Bronchial epithelial cell (primary cell): ENCODE data around the gene CCR6. TPM values are rescaled to one million over a fixed set of nuclear protein-coding genes. Genes with fewer than 3 reads are reported as not detected.

Experiments used
- DNase-seq: peaks from one replicate; pipeline ENCODE4 v3.0.0-alpha.2; 2010; ENCODE audit warnings: low read depth
- FAIRE-seq: peaks from 2 replicates; lab custom pipeline; 2011; peaks lifted over from hg19 to GRCh38; lab: Jason Lieb, UNC
- H3K27me3 ChIP-seq: 2 replicates; pipeline ENCODE4 v1.5.1; 2011; ENCODE audit warnings: low read length; ENCODE audit not compliant: control insufficient read depth, insufficient read depth
- H3K36me3 ChIP-seq: 2 replicates; pipeline ENCODE4 v1.5.1; 2011; ENCODE audit warnings: low read length; ENCODE audit not compliant: control insufficient read depth, insufficient read depth
- H3K4me3 ChIP-seq: 2 replicates; pipeline ENCODE4 v1.5.1; 2011; ENCODE audit warnings: mild to moderate bottlenecking, low read depth, low read length, control low read depth
- CTCF ChIP-seq: IDR thresholded peaks from 2 replicates; pipeline ENCODE4 v1.5.1; 2011; ENCODE audit warnings: mild to moderate bottlenecking, moderate library complexity, low read length, control low read depth, inconsistent platforms; ENCODE audit not compliant: insufficient read depth, severe bottlenecking
- total RNA-seq: library from RNA; depleted of rRNA; stranded (reverse); fragments of >200 nt; gene quantifications from 2 replicates; pipeline ENCODE4 v1.2.1, GENCODE V29; 2014

CCR6 gene
- total RNA-seq, 1 donor from 2014 or later: not detected

DNA sequence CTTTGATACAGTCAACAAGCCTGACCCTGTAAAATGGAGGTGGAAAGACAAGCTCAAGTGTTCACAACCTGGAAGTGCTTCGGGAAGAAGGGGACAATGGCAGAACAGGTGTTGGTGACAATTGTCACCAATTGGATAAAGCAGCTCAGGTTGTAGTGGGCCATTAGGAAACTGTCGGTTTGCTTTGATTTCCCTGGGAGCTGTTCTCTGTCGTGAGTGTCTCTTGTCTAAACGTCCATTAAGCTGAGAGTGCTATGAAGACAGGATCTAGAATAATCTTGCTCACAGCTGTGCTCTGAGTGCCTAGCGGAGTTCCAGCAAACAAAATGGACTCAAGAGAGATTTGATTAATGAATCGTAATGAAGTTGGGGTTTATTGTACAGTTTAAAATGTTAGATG, 15.0 kb downstream of the CCR6 start:
- H3K4me3 ChIP-seq: no peak overlapping the region
- no peak for FAIRE-seq
- no peak for TF ChIP-seq CTCF
- H3K36me3 ChIP-seq: no peaks in the 10 kb centered on the region
- H3K27me3 ChIP-seq: no peaks in the 10 kb centered on the region
- no peak for DNase-seq

- no peak overlapping the region for H3K4me3 ChIP-seq
- DNase-seq: no peak
- H3K36me3 ChIP-seq: no peaks in the 10 kb centered on the region
- no peak for TF ChIP-seq CTCF
- no peaks in the 10 kb centered on the region for H3K27me3 ChIP-seq
- FAIRE-seq: no peak
Measured at GRCh38 chr6:167139761-167140160, 16.9 kb downstream of the CCR6 start.

- no peaks in the 10 kb centered on the region for H3K36me3 ChIP-seq
- no peaks in the 10 kb centered on the region for H3K27me3 ChIP-seq
- FAIRE-seq (no peak), DNase-seq (peak; percentile 55)
- no peak for TF ChIP-seq CTCF
- H3K4me3 ChIP-seq: no peak overlapping the region
Measured at GRCh38 chr6:167140589-167141474, 17.9 kb downstream of the CCR6 start.

GRCh38 chr6:167141667-167142432, 19.0 kb downstream of the CCR6 start:
- DNase-seq (peak; percentile 16), FAIRE-seq (no peak)
- peak; percentile 88 for TF ChIP-seq CTCF
- Histone ChIP-seq H3K36me3 (no peaks in the 10 kb centered on the region), H3K4me3 (no peak overlapping the region), H3K27me3 (no peaks in the 10 kb centered on the region)

- FAIRE-seq (no peak), DNase-seq (no peak)
- Histone ChIP-seq H3K4me3 (no peak overlapping the region), H3K36me3 (no peaks in the 10 kb centered on the region), H3K27me3 (no peaks in the 10 kb centered on the region)
- TF ChIP-seq CTCF: no peak
Measured at GRCh38 chr6:167142433-167142761, 19.5 kb downstream of the CCR6 start.
